HG03469 (cell line): ENCODE results near the gene ID1.
A peak's percentile ranks its signal among the peaks of the same experiment; 100 is the strongest.

Experiments
- ATAC-seq: cut with Tn5 transposase; IDR thresholded peaks from one replicate; pipeline ENCODE4 v1.9.1; 2021; ENCODE audit warnings: mild to moderate bottlenecking, moderate library complexity, moderate number of reproducible peaks; ENCODE audit not compliant: unreplicated experiment

ID1 gene

DNA sequence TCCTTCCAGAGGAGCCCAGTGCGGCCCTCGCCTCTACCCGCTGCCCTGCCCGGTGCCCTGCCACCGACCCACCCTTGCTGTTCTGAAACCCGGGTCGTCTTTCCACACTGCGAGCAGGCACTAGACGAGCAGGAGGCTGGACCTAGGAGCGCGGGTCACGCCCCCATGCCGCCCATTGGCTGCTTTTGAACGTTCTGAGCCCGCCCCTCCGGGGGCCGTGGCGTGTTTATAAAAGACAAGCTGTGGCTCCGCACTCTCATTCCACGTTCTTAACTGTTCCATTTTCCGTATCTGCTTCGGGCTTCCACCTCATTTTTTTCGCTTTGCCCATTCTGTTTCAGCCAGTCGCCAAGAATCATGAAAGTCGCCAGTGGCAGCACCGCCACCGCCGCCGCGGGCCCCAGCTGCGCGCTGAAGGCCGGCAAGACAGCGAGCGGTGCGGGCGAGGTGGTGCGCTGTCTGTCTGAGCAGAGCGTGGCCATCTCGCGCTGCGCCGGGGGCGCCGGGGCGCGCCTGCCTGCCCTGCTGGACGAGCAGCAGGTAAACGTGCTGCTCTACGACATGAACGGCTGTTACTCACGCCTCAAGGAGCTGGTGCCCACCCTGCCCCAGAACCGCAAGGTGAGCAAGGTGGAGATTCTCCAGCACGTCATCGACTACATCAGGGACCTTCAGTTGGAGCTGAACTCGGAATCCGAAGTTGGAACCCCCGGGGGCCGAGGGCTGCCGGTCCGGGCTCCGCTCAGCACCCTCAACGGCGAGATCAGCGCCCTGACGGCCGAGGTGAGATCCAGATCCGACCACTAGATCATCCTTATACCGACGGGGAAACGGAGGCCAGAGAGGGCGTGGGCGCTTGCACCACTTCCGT lies at the start of gene ID1:
TSS of gene ID1 (plus strand) at position 259 of the 871 bp plus-strand sequence. CDS start at position 358, 99 bp downstream.
- ATAC-seq, result peak; percentile 70

GRCh38 chr20:31559704-31560093 lies 45.4 kb upstream of the ID1 start:
- no peak for ATAC-seq

GRCh38 chr20:31560094-31560745 lies 44.9 kb upstream of the ID1 start:
- peak; percentile 57 for ATAC-seq

- no peak for ATAC-seq
These were observed 44.1 kb upstream of the ID1 start for GRCh38 chr20:31560746-31561598.

DNA sequence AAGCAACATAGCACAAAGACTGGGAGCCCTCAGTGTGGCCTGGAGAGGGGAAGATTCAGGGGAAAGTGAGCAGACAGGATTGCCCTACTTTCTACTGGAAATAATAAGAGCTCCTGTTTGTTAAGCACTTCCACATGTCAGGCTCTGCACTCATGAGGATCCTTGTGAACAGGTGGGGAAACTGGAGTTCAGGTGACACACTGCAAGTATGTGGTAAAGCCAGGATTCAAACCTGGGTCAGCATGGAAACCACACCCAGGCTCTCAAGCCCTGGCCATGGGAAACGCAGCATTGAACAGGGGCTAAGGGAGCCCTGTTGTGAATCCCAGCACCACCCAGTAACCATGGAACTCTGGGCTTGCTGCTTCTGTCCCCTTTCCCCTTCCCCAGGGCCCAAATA lies 42.8 kb upstream of the ID1 start:
- ATAC-seq, result no peak

- ATAC-seq, result no peak
These were observed 40.8 kb upstream of the ID1 start for GRCh38 chr20:31564284-31564683.

DNA sequence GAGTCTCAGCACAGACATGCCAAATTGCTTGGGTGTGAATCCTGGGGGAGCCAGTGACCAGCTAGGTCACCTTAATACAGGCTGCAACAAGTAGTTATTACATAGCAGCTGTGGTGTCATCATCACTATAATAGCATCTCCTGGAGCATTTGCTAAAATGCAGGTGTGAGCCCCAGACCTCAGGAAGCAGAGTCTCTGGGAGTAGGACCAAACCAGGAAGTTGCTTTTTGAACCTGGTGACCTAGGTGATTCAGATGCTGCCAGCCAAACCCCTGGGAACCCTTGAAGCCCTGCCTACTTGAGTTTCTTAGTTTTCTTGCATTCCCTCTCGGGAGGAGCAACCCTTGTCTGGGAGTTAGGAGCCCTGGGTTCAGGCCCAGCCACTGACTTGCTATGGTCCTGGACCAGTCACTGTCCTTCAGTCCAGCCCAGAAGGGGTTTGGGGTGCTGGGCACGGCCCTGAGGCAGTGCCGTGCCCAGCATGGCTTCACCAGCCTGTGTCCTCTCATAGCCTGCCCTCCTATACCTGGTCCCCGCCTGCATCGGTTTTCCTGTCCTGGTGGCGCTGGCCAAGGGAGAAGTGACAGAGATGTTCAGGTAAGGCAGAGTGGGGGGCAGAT lies 39.3 kb upstream of the ID1 start:
- ATAC-seq, result no peak

- no peak for ATAC-seq
These were observed 38.8 kb upstream of the ID1 start for GRCh38 chr20:31566319-31566657.

- ATAC-seq, result no peak
These were observed 38.3 kb upstream of the ID1 start for GRCh38 chr20:31566658-31567379.

GRCh38 chr20:31567380-31567720 lies 37.7 kb upstream of the ID1 start:
- ATAC-seq, result no peak

- no peak for ATAC-seq
These were observed 36.9 kb upstream of the ID1 start for GRCh38 chr20:31568041-31568731.

GRCh38 chr20:31568773-31569162 lies 36.3 kb upstream of the ID1 start:
- ATAC-seq, result no peak

DNA sequence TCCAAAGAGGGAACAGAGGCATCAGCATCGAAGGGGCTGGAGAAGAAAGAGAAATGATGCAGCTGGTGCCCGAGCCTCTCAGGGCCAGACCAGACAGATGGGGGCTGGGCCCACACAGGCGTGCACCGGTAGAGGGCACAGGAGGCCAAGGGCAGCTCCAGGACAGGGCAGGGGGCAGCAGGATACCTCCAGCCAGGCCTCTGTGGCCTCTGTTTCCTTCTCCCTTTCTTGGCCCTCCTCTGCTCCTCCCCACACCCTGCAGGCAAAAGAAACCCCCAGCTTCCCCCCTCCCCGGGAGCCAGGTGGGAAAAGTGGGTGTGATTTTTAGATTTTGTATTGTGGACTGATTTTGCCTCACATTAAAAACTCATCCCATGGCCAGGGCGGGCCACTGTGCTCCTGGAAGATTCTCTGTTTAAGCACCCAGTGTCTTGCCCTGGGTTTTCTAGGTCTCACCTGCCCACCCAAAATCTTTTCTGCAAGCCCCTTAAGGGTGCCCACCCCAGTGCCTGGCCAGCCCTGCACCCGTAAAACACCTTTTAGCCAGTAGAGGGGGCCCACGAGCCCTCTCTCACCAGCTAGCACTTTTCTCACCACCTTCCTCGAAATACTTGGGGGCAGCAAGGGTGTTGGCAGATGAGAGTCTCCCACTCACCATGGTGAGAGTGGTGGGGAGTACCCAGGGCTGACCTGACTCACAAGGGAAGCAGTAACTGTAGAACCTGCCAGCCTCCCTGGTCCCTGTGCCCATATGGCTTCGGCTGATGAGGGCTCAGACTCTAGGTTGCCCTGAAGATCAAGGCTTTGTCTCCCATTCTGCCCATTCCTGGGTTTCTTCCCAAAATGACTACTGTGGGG lies 35.7 kb upstream of the ID1 start:
- ATAC-seq, result no peak

- ATAC-seq, result no peak
These were observed 35.0 kb upstream of the ID1 start for GRCh38 chr20:31570021-31570463.

- ATAC-seq, result no peak
These were observed 34.1 kb upstream of the ID1 start for GRCh38 chr20:31570735-31571617.

DNA sequence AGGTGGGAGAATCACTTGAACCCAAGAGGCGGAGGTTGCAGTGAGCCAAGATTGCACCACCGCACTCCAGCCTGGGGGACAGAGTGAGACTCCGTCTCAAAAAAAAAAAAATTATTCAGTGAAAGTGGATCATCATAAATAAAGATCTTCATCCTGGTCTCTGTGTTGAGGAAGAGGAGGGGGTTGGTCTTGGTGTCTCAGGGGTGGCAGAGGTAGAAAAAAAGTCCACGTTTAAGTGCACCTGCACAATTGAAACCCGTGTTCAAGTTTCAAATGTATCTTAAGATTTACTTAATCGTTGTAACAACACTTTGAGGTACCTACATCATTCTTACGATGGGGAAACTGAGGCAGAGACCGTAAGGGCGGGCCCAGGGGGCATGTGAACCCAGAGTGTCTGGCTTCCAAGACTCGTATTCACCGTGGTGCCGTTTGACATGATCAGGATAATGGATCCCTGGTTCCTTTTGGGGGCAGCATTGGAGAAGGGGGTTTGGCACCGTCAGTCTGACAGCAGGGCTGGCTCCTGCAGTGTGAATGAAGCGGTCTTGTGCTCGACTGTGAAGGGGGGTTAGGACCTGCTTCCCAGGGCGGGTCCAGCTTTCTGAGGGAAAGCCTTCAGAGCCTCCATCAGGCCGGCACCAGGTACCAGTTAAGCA lies 32.9 kb upstream of the ID1 start:
- ATAC-seq, result no peak
